ENCODE data around the gene SLC4A8.

SLC4A8 gene

DNA sequence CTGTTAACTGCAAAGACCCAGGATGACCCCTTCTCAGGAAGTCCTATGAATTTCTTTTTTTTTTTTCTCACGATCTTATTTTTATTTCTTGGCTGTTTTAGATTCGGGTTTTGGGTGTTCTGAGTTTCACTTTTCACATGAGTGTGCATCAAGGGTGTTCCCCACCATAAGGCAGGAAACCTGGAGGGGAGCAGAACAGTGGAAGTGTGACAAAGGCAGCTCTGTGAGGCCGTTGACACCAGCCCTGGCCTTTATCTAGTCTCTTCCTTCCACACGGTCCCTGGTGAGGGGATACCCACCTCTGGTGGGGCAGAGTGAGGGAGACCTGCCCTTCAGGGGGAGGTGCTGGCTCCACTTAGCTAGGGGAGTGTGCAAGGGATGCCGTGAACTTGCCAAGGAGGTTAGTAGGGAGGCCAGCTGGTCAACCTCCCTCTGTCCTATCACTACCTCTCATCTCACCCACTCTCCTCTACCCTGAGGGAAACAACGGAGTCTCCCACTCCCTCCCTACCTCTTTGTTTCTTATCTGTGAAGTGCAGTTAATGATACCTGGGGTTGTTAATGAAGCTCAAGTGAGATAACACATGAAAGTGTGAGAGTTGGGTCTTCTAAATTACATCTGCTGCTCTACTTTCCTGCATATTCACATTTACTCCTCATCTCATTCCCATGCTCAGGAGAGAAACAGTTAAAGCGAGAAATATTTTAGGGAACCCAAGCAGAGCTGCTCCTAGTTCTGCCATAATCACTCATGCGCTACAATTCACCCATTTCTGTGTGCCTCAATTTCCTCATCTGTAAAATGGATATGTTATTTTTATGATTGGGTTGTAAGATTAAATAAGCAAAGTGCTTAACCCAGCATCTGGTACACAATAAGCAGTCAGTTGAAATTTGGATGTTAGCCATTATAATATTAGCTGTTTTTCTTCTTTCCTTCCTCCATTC lies 29.1 kb upstream of the SLC4A8 start:
- DNase-seq = no peak

DNA sequence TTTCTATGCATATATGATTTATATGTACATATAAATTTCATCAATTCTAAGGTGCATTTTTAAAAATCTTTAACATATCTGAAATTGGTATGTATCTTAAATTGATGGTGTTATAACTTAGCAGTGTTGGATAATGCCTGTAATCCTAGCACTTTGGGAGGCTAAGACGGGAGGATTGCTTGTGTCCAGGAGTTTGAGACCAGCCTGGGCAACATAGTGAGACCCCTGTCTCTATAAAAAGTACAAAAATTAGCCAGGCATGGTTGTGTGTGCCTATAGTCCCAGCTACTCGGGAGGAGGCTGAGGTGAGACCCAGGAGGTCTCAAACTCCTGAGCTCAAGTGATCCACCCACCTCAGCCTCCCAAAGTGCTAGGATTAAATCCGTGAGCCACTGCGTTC lies 27.0 kb upstream of the SLC4A8 start:
- DNase-seq = no peak

DNA sequence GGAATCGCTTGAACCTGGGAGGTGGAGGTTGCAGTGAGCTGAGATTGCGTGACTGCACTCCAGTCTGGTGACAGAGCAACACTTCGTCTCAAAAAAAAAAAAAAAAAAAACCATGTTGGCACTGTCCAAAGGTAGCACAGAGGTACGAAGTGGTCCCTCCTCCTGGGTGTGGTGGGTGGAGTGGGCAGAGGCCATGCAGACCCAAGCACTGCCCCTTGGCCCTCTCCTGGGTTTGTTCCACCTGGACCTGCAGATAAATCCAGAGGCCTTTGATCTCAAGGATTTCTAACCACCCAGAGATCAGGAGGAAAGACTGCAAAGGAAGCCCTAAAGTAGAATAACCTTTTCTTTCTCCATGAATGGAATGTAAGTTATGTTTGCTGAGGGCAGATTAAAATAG lies 24.7 kb upstream of the SLC4A8 start:
- no peak for DNase-seq

DNA sequence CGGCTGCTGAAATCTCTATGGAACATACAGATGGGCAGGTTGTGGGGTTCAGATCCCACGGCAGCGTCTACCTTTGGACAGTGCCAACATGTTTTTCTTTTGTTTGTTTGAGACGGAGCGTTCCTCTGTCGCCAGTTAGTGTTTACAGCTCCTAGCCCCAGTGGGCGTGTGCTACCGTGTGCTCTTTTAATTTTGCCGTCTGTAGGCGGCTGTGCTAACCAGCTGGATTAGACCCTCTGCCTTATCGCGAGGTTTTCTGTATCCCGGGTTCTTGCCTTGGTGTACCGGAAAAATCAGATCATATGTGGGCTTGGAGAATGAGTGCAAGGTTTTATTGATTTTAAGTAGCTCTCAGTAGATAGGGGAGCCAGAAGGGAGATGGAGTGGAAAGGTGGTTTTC lies 23.6 kb upstream of the SLC4A8 start:
- DNase-seq = no peak

DNA sequence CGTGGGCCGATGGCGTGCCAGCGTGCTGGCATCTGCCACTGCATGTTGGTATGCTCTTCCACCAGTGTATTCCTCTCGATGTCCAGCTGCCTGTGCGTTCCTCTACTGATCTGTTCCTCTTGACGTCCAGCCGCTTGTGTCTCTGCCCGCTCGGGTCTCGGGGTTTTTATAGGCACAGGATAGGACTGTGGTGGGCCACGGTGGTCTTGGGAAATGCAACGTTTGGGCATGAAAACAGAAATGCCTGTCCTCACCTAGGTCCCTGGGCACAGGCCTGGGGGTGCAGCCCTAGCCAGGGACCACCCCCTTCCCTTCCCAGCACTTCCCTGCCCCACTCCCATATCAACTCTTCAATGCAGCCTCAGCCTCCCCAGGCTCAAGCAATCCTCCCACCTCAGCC lies 23.1 kb upstream of the SLC4A8 start:
- DNase-seq = no peak

DNA sequence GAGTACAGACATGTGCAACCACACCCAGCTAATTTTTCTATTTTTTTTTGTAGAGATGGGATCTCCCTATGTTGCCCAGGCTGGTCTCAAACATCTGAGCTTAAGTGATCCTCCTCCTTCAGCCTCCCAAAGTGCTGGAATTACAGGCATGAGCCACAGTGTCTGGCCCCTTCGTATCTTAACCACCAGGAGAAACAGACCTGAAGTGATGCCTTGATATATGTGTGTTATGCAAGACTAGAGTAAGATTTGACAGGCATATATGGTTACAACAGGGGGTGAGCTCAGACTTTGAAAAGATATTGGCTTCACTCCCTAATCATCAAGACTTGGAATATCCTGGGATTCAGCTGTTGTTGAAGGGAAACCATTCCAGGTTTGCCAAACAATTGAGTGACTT lies 22.7 kb upstream of the SLC4A8 start:
- DNase-seq = no peak

DNA sequence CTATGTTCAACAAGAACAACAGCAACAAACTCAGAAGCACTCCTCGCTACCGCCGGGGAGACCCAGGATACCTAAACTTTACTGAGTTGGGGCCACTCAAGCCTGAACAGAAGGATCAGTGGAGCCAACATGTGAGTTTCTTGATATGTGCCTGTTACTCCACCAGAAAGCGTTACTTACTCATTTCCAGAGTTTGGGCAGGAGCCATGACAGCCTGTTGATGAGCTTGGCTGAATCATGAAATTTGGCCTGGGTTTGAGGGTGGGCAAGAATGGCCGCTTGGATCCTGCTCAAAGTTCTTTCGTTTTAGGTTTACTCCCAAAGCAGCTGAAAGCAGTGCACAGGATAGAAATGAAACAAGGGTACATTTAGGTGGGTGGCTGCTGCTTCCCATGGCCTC lies 21.5 kb upstream of the SLC4A8 start:
- no peak for DNase-seq

DNA sequence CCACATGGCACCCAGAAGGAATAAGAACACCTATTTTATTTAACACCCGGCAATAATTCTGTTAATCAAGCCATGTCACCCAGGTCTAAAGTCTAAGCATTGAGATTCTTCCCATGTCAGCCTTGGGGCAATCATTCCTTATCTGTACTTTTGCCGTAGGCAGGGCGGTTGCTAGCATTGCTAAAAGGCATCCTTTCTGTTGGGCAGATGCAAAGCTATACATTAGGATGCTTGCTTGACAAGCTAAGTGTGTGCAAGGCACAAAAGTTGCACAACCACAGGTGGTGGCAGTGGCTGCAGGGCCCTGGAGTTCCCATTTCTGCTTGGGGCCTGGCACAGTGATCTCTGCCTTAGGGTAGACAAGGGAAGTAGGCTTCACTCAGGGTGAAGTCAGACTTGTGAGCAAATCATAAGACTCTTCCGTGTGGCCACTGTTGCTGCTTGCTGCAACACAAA lies 20.9 kb upstream of the SLC4A8 start:
- no peak for DNase-seq

DNA sequence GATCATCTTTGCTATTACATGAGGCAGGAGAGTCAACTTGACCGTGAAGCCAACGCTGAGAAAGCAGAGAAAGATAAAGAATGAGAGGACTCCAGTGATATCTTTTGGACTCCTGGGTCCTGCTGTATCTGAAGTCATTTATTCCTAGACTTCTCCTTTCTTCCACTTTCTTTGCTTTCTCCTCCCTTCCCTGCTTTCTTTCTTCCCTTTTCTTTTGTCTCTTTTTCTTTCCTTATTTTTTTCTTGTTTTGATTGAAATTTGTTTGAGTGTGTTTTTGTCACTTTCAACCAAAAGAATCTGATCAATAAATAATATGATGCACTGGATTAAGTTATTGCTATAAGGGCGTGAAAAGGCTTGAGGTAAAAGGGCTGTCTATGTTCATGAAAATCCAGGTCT lies 20.0 kb upstream of the SLC4A8 start:
- DNase-seq = no peak

DNA sequence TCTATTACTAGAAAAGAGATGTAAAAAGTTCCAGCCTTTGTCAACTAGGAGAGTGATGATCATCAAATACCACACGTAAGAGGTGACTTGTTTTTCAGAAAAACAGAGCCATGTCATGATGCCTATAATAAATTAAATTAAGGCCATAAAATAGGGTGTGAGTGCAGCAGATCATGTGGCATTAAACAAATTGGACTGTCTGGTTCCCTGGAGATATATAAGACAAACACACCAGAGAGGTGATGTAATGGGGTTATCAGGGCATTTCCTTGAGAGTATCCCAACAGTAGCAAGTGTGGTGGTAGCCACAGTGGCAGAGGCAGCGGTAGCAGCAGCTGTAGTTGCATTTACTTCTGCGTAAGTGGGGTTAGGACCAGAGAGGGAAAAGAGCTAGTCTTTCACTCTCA lies 18.8 kb upstream of the SLC4A8 start:
- DNase-seq = no peak

DNA sequence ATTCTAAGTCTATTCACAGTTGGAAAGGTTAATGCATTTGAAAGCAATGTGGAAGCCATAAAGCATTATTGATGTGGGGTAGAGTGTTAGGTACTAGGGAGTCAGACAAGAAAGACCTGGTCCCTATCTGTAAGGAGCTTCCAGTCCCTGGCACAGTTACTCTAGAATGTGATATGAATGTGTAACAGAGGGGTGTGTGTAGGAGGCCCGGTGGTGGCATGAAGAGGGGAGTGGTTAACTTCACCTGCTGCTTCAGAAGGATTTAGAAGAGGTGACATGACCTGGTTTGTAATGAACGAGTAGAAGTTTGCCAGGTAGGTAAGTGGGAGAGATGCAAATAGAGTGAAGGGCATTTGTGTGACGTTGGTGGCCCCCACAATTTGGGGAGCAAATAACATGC lies 18.3 kb upstream of the SLC4A8 start:
- DNase-seq = no peak

DNA sequence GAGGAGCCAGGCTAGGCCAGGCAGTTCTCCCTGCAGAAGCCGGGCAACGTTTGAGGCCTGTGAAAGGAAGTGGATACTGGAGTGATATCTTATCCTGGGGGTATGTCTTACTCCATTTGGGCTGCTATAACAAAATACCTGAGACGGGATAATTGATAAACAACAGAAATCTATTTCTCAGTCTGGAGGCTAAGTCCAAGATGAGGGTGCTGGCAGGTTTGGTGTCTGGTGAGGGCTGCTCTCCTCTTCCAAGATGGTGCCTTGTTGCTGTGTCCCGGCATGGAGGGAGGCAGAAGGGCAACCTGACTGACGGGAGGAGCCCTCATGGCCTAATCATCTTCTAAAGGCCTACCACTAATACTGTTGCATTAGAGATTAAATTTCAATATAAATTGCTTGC lies 17.8 kb upstream of the SLC4A8 start:
- DNase-seq = no peak

DNA sequence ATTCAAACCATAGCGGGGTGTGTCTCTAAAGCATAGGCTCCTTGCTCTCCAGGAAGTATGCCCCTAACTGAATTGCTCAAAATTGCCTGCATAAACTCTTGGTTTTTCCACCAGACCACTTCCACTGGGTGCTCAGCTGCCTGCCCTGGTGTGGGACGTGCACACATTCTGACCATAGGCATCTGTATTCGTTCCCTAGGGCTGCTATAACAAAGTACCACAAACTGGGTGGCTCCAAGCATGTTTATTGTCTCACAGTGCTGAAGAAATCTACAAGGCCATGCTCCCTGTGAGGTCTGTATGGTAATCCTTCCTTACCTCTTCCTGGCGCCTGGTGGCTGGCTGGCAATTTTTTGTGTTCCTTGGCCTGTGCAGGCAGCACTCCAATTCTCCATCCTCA lies 17.0 kb upstream of the SLC4A8 start:
- DNase-seq = no peak

DNA sequence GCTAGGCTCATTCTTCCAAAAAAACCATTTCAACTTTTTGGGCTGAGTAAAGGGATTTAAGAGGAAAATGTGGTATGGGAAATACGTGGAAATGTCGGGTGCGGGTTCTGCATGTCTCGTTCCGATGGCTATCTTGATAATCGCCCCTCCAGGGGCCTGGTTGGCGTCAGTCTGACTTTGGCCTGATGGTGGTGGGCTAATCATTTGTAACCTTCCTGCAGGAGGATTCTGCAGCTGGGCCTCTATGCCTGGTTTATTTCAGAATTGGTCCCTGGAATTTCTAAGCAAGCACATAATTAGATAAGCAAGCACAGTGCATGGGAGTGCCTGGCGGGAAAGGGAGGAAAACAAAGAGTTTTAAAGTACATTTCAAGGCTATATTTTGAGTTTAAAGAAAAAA lies 14.8 kb upstream of the SLC4A8 start:
- no peak for DNase-seq

DNA sequence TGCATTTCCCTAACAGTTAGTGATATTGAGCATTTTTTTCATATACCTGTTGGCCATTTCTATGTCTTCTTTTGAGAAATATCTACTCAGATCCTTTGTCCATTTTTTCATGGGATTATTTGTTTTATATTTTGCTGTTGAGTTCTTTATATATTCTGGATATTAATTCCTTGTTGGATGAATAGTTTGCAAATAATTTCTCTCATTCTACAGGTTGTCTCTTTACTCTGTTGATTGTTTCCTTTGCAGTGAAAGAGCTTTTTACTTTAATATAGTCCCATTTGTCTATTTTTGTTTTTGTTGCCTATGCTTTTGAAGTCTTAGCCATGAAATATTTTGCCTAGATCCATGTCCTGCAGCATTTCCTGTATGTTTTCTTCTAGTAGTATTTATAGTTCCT lies 11.5 kb upstream of the SLC4A8 start:
- DNase-seq = no peak

DNA sequence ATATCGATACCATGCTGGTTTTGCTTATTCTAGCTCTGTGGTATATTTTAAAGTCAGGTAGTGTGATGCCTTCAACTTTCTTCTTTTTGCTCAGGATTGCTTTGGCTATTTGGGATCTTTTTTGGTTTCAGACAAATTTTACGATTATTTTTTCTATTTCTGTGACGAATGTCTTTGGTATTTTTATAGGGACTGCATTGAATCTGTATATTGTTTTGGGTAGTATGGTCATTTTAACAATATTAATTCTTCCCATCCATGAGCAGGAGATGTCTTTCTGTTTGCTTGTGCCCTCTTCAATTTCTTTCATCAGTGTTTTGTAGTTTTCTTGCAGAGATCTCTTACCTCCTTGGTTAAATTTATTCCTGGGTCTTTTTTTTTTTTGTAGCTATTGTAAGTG lies 10.8 kb upstream of the SLC4A8 start:
- no peak for DNase-seq

DNA sequence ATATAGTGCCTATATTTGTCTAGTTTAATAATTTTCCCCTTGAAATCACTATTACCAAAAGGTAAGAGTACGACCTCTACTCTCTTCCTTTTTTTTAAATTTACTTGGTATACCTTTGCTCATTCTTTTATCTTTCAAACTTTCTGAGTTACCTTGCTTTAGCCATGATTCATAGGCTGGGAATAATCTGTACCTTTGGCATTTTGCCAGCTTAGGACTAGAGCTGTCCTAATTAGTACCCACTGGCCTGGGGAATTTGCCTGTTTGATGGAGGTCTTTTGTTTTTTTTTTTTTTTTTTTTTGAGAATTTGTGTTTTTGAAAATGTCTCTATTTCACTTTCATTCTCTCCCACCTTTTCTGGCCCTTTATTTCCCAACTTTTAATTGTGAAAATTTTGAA lies 8.7 kb upstream of the SLC4A8 start:
- no peak for DNase-seq

DNA sequence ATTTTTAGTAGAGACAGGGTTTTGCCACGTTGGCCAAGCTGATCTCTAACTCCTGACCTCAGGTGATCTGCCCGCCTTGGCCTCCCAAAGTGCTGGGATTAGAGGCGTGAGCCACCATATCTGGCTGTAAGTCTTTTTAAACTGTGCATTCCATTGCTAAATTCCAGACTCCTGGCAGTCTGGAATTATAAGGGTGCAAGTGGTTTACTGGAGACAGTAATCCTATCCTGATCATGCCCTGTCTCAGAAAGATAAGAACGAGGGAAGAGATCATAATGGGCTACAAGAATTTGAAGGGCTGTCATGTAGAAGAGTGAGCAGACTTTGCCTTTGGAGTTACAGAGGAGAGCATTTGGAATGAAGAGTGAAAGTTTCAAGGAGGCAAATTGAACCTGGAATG lies 6.8 kb upstream of the SLC4A8 start:
- DNase-seq = no peak

DNA sequence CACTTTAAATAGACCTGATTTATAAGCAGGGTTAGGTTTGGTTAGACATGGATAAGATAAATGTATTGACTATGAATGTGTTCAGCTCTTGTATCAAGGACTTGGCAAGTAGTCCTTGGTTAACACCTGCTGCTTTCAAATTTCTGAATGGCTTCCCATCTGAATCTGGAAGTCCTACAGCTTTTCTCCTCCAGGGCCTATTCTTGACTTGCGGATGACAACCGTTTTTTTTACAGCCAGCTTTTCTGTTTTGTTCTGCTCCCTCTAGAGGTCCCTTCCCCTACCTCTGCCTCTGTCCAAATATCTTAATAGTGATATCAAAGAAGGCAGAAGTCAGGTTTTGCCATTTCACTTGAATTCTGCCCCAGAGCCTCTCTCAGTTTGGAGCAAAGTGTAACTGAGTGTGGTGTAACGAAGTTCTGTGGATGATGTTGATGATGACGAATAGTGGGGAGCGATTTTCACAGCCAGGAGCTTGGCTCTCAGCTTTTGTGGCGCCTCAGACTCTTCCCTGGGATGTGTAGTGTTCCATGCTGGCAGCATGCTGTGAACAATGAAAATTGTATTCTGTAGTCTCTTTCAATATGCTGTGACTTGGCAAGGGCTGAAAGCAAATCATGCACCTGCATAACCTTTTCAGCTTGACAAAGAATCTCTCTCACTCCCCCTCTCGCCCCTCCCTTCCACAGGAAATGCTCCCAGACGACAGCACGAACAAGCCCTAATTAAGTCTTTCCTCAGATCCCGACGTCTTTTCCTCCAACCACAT lies 5.0 kb upstream of the SLC4A8 start:
- DNase-seq = no peak

DNA sequence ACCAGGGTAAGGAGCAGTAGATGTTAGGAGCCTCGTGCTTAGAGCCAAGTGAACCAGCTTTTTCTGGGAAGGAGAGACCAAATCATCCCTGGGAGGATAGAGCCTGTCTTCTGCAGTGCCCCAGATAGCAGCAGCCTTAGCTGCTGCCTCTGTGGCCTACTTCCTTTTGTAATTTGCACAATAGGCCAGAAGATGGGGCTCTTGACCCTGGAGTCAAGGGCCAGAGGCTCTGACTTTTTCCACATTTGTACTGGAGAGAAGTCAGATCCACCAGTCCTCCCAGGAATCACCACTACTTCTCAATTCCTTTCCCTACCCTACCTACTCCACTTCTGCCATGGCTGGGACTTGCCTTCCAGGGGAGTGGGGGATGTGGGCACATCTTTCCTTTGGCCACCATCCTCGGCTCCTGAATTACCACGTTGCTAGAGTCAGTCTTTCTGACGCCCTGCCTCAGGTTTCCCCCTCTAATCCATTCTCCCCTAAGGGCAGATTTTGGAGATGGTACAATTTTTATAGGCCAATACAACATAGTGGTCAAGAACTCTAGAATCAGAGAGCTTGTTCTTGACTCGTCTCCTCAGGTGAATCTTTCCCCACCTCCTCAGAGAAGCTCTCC lies 3.3 kb upstream of the SLC4A8 start:
- peak; percentile 8 for DNase-seq

DNA sequence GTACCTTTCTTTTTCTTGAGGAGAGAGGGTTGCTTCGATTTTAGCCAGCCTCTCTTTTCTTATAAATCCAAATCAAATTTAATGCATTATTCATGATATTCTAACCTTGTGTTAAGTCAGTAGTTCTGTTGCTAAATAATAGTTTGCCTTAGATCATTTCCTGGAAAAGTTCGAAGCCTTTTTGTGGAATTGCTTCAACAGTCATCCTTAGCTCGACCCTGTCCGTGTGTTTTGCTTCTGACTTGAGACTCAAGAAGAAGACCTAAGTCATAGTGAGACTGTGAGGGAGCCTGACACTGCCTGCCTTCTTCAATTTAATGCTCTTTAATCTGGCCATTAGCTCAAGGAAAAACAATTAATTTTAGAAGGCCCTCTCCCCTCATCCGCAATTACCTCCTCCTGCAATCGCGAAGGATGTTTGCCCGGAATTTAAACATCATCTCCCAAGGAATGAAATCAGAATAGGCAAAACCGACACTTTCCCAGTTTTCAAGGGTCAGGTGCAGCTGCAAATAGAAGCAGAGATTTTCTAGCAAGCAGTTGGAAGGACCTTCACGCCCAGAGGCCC lies 453 bp upstream of the SLC4A8 start:
- no peak for DNase-seq

DNA sequence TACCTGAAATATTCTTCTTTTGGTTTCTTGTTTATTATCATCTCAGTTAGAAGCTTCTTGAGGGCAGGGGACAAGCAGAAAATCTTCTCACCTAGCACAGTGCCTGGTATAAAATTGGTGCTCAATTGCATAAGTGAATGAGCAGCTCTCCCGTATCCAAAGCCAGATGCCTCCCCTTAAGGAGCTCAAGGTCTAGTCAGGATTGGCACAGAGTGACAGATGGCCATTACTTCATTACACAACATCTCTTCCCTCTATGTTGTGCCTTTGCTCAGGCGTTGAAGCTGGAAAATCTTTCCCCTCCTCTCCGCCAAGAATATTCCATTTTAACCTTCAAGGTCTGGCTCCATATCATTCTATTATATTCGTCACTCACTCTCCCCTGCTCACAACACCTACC lies 3.6 kb downstream of the SLC4A8 start:
- DNase-seq = no peak

DNA sequence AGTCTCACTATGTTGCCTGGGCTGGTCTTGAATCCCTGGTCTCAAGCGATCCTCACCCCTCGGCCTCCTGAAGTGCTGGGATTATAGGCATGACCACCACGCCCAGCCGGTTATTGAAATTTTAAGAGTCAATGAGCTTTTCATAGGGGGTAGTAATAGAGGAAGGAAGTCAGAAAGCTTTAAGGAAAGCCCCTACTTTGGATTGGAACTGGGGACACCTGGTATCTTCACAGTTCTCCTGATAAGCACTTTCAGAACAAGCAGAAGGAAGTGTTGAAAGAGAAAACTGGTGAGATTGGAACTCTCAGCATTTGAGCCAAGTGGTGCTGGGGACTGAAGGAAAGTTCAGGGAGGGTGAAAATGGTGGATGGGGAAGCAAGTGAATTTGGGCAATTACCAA lies 5.1 kb downstream of the SLC4A8 start:
- no peak for DNase-seq
